GM21423 (cell line): ENCODE data around the gene SRPK2.
A peak's percentile ranks its signal among the peaks of the same experiment; 100 is the strongest.
"Not testable (repeated sequence)": the region's sequence is repeated elsewhere in the genome, so short reads cannot be mapped to it uniquely, and the experiment has no call there.

ENCODE experiments used
- ATAC-seq: cut with Tn5 transposase; IDR thresholded peaks from one replicate; pipeline ENCODE4 v1.9.1; 2021; ENCODE audit warnings: mild to moderate bottlenecking, moderate library complexity; ENCODE audit not compliant: unreplicated experiment

Gene SRPK2

GRCh38 chr7:105305633-105306032, 83.1 kb downstream of the SRPK2 start:
- no peak for ATAC-seq

GRCh38 chr7:105304040-105304895, 84.5 kb downstream of the SRPK2 start:
- peak; percentile 65 for ATAC-seq

GRCh38 chr7:105300587-105300986, 88.1 kb downstream of the SRPK2 start:
- ATAC-seq, result not testable (repeated sequence)

GRCh38 chr7:105298439-105298894, 90.3 kb downstream of the SRPK2 start:
- ATAC-seq, result peak; percentile 91

GRCh38 chr7:105297985-105298384, 90.7 kb downstream of the SRPK2 start:
- peak; percentile 38 for ATAC-seq

- ATAC-seq, result no peak
Measured at GRCh38 chr7:105297309-105297708, 91.4 kb downstream of the SRPK2 start.

- no peak for ATAC-seq
Measured at GRCh38 chr7:105296491-105296890, 92.2 kb downstream of the SRPK2 start.

- ATAC-seq, result no peak
Measured at GRCh38 chr7:105295596-105296352, 92.9 kb downstream of the SRPK2 start.

- ATAC-seq, result not testable (repeated sequence)
Measured at GRCh38 chr7:105294482-105294881, 94.2 kb downstream of the SRPK2 start.

GRCh38 chr7:105289704-105290103, 99.0 kb downstream of the SRPK2 start:
- ATAC-seq, result no peak

GRCh38 chr7:105286441-105286840, 102.3 kb downstream of the SRPK2 start:
- ATAC-seq, result no peak

- ATAC-seq, result no peak
Measured at GRCh38 chr7:105285118-105285874, 103.4 kb downstream of the SRPK2 start.

GRCh38 chr7:105284014-105284413, 104.7 kb downstream of the SRPK2 start:
- ATAC-seq, result no peak

GRCh38 chr7:105281966-105282365, 106.8 kb downstream of the SRPK2 start:
- no peak for ATAC-seq

GRCh38 chr7:105279688-105280007, 109.1 kb downstream of the SRPK2 start:
- ATAC-seq, result peak; percentile 86

- ATAC-seq, result peak; percentile 62
Measured at GRCh38 chr7:105278973-105279687, 109.6 kb downstream of the SRPK2 start.

GRCh38 chr7:105278565-105278964, 110.2 kb downstream of the SRPK2 start:
- ATAC-seq, result no peak

GRCh38 chr7:105277341-105277740, 111.4 kb downstream of the SRPK2 start:
- peak; percentile 35 for ATAC-seq

- ATAC-seq, result no peak
Measured at GRCh38 chr7:105270117-105270516, 118.6 kb downstream of the SRPK2 start.

GRCh38 chr7:105269397-105269796, 119.3 kb downstream of the SRPK2 start:
- ATAC-seq, result peak; percentile 23
